IPS-11a (cell line): ENCODE measurements around the gene ZNF443.
A peak's percentile ranks its signal among the peaks of the same experiment; 100 is the strongest.
"Not testable (repeated sequence)": the region's sequence is repeated elsewhere in the genome, so short reads cannot be mapped to it uniquely, and the experiment has no call there.

Experiments
- H3K4me3 ChIP-seq: one replicate; pipeline ENCODE4 v1.5.1; 2013; ENCODE audit warnings: low read depth, low read length, control low read depth

ZNF443 gene

DNA sequence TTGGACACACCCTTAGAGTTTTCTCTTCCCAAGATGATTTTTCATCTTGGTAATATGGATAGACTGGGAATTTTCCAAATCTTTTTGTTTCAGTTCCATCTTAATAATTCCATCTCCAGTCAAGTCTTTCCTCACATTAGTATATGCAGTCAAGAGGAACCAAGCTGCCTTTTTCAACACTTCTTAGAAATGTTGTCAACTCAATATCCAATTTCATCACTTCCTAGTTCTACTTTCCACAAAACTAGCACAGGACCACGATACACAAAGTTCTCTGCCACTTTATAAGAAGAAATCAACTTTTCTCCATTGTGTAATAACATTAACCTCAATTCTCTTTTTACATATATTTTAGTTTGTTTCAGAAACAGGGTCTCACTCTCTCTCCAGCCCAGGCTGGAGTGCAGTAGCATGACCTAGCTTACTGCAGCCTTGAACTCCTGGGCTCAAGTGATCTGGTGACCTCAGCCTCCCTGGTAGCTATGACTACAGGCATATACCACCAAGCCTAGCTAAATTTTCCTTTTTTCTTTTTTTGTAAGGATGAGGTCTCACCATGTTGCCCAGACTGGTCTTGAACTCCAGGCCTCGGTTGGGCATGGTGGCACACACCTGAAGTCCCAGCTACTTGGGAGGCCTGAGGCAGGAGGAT, 15.5 kb downstream of the ZNF443 start:
- H3K4me3 ChIP-seq: no peak overlapping the region

GRCh38 chr19:12417273-12417672, 23.5 kb downstream of the ZNF443 start:
- H3K4me3 ChIP-seq: not testable (repeated sequence)

- H3K4me3 ChIP-seq: no peak overlapping the region
Observed at GRCh38 chr19:12411893-12412292, 28.9 kb downstream of the ZNF443 start.

- H3K4me3 ChIP-seq: peak within 1 kb of the TSS; percentile 75
Observed at GRCh38 chr19:12400633-12401502, 40.0 kb downstream of the ZNF443 start, which contains the start of gene ZNF799. Gene ZNF799, minus strand, starts transcription at chr19:12401271. Its CDS starts 201 bp downstream, at chr19:12401070.

- H3K4me3 ChIP-seq: peak overlapping the region; percentile 75
Observed at GRCh38 chr19:12399901-12400632, 40.8 kb downstream of the ZNF443 start.

GRCh38 chr19:12391148-12391547, 49.7 kb downstream of the ZNF443 start:
- H3K4me3 ChIP-seq: not testable (repeated sequence)

DNA sequence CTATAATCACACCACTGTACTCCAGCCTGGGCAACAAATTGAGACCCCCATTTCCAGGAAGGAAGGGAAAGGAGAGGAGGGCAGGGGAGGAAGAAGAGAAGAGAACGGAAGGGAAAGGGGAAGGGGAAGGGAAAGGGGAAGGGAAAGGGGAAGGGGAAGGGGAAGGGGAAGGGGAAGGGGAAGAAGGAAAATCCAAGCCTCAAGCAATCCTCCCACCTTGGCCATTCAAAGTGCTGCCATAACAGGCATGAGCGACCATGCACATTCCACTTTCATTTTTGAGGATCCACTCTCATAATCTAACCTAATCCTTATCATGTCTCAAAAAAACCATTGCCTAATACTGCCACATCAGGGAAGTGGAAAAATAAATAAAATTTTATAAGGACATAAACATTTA, 54.5 kb downstream of the ZNF443 start:
- H3K4me3 ChIP-seq: not testable (repeated sequence)

DNA sequence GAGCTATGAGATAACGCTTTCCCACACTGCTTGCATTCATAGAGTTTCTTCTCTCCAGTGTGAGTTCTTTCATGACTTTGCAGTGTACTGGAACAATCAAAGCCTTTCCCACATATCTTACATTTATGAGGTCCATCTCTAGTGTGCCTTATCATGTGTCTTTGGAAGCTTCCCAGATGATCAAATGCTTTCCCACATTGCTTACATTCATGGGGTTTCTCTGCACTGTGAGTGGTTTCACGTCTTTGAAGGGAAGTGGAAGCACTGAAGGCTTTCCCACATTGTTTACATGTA, 60.4 kb downstream of the ZNF443 start:
- H3K4me3 ChIP-seq: no peak overlapping the region

GRCh38 chr19:12379732-12380443, 60.9 kb downstream of the ZNF443 start:
- H3K4me3 ChIP-seq: no peak overlapping the region
